CD4-positive, alpha-beta T cell (primary cell): ENCODE data around the gene ASB8. TPM values are rescaled to one million over a fixed set of nuclear protein-coding genes. Genes with fewer than 3 reads are reported as not detected.

Source experiments
- ATAC-seq: fragments of 200-7000 bp; cut with Tn5 transposase; one replicate; pipeline ENCODE4 v1.10.0; 2022; ENCODE audit warnings: mild to moderate bottlenecking; ENCODE audit not compliant: poor library complexity
- CTCF ChIA-PET: fragments of 350-600 bp; sonication (Branson Sonifier 250); formaldehyde crosslinking; loops from one replicate; lab custom pipeline; 2021; ENCODE audit warnings: antibody characterized with exemption, inconsistent platforms; lab: Charles Lee
- POLR2A ChIA-PET: fragments of 350-600 bp; sonication (Branson Sonifier 250); formaldehyde crosslinking; loops from one replicate; lab custom pipeline; 2021; ENCODE audit warnings: antibody characterized with exemption, inconsistent platforms; lab: Charles Lee
- DNase-seq, 14 experiments: peaks; one replicate each; pipeline ENCODE4 v3.0.0-alpha.2; 2013 to 2020; ENCODE audit warnings: mixed read lengths in 2 of 14
- H3K27ac ChIP-seq, 2 donors: one replicate each; pipeline versions ENCODE4 v1.5.1 to v1.7.0; 2013; ENCODE audit warnings: low read length in 2 of 2, low read depth in 1 of 2, mild to moderate bottlenecking in 1 of 2
- H3K27me3 ChIP-seq, 2 experiments: 1 replicate in 1 of 2; 2 replicates in 1 of 2; pipeline versions ENCODE4 v1.6.1 to v1.7.0; 2013; ENCODE audit warnings: low read length in 2 of 2, control low read depth in 1 of 2, mild to moderate bottlenecking in 1 of 2, moderate library complexity in 1 of 2; ENCODE audit not compliant: insufficient read depth in 2 of 2, control insufficient read depth in 1 of 2
- H3K36me3 ChIP-seq: one replicate; pipeline ENCODE4 v1.6.1; 2013; ENCODE audit warnings: low read length, control low read depth; ENCODE audit not compliant: insufficient read depth
- H3K4me1 ChIP-seq: one replicate; pipeline ENCODE4 v1.6.1; 2013; ENCODE audit warnings: low read length, control low read depth; ENCODE audit not compliant: insufficient read depth
- H3K4me3 ChIP-seq: one replicate; pipeline ENCODE4 v1.5.1; 2013; ENCODE audit warnings: mild to moderate bottlenecking, low read length, moderate library complexity
- H3K9me3 ChIP-seq, 2 experiments: 1 replicate in 1 of 2; 2 replicates in 1 of 2; pipeline versions ENCODE4 v1.6.1 to v1.7.0; 2013; ENCODE audit warnings: low read length in 2 of 2, mild to moderate bottlenecking in 2 of 2, control low read depth in 1 of 2, moderate library complexity in 1 of 2; ENCODE audit not compliant: control insufficient read depth in 1 of 2, insufficient read depth in 1 of 2
- H3K27ac Mint-ChIP-seq: one replicate; pipeline ENCODE4 v1.8.0; 2020; ENCODE audit warnings: mixed read lengths
- H3K27me3 Mint-ChIP-seq: one replicate; pipeline ENCODE4 v1.8.0; 2021; ENCODE audit warnings: mixed read lengths
- H3K36me3 Mint-ChIP-seq: one replicate; pipeline ENCODE4 v1.8.0; 2021; ENCODE audit warnings: low read depth, mixed read lengths
- H3K4me1 Mint-ChIP-seq: one replicate; pipeline ENCODE4 v1.8.0; 2021; ENCODE audit warnings: low read depth, mixed read lengths
- H3K4me3 Mint-ChIP-seq: one replicate; pipeline ENCODE4 v1.8.0; 2020; ENCODE audit warnings: mild to moderate bottlenecking, mixed read lengths
- H3K9me3 Mint-ChIP-seq: one replicate; pipeline ENCODE4 v1.8.0; 2020; ENCODE audit warnings: mixed read lengths
- CTCF ChIP-seq: fragments of 200-600 bp; IDR thresholded peaks from one replicate; pipeline ENCODE4 v1.8.0; 2022; ENCODE audit warnings: antibody characterized with exemption, mild to moderate bottlenecking
- intact Hi-C, 2 experiments: fragments of 100-400 bp; cut with DNase I in 1 of 2; cut with micrococcal nuclease in 1 of 2; formaldehyde crosslinking; loops; one replicate each; pipeline versions ENCODE4 v1.15.1 to v1.9.0; 2023 to 2025; cut with DNase I, micrococcal nuclease
- total RNA-seq, 174 experiments: library from RNA in 2 of 174; stranded (reverse) in 2 of 174; gene quantifications; one replicate each; pipeline ENCODE4 v1.2.3 and lab custom pipeline; 2021 to 2026

ASB8 gene
- total RNA-seq, 2 experiments from 2014 or later = 50.9 TPM

GRCh38 chr12:48180857-48181495, 23.7 kb upstream of the ASB8 start:
- peaks cover 2% of the 10 kb centered on the region for H3K4me1 Mint-ChIP-seq
- peaks cover 61% of the 10 kb centered on the region for H3K27me3 Mint-ChIP-seq
- CTCF ChIA-PET = no interaction called here
- Histone ChIP-seq H3K27me3 (peaks cover 14 to 15% of the 10 kb centered on the region in 2 experiments), H3K4me3 (no peak overlapping the region), H3K9me3 (peaks cover 0 to 7% of the 10 kb centered on the region in 2 experiments), H3K36me3 (no peaks in the 10 kb centered on the region), H3K4me1 (peaks cover 25% of the 10 kb centered on the region), H3K27ac (no peak overlapping the region)
- H3K4me3 Mint-ChIP-seq = peak overlapping the region; percentile 75
- POLR2A ChIA-PET = interaction anchor here (1.2 kb wide), 1 partner anchor 24 kb away, joined by 4 read pairs; the partner anchor contains the start of gene ASB8
- H3K9me3 Mint-ChIP-seq = no peaks in the 10 kb centered on the region
- no peak for TF ChIP-seq CTCF
- intact Hi-C loops = loop anchor here in 1 of 2 experiments (5.0 kb wide), 1 partner anchor 171 kb away; the partner anchor contains the start of gene ZNF641
- H3K36me3 Mint-ChIP-seq = peaks cover 4% of the 10 kb centered on the region
- ATAC-seq (no peak), DNase-seq (no peak)
- H3K27ac Mint-ChIP-seq = no peak overlapping the region

- no peaks in the 10 kb centered on the region for H3K9me3 Mint-ChIP-seq
- Histone ChIP-seq H3K4me3 (no peak overlapping the region), H3K4me1 (peaks cover 25% of the 10 kb centered on the region), H3K27ac (no peak overlapping the region), H3K36me3 (no peaks in the 10 kb centered on the region), H3K27me3 (peaks cover 14 to 15% of the 10 kb centered on the region in 2 experiments), H3K9me3 (peaks cover 0 to 7% of the 10 kb centered on the region in 2 experiments)
- POLR2A ChIA-PET = no interaction called here
- H3K27ac Mint-ChIP-seq = no peak overlapping the region
- intact Hi-C loops = loop anchor here in 1 of 2 experiments (5.0 kb wide), 1 partner anchor 172 kb away; the partner anchor contains the start of gene ZNF641
- no peak overlapping the region for H3K4me3 Mint-ChIP-seq
- H3K36me3 Mint-ChIP-seq = peaks cover 4% of the 10 kb centered on the region
- H3K4me1 Mint-ChIP-seq = peaks cover 8% of the 10 kb centered on the region
- CTCF ChIA-PET = interaction anchor here (0.7 kb wide), 1 partner anchor 183 kb away, joined by 3 read pairs; no protein-coding TSS in a partner anchor
- no peak for TF ChIP-seq CTCF
- H3K27me3 Mint-ChIP-seq = peaks cover 61% of the 10 kb centered on the region
- DNase-seq (no peak), ATAC-seq (no peak)
These were observed 23.1 kb upstream of the ASB8 start for GRCh38 chr12:48180424-48180823.

GRCh38 chr12:48179466-48179865, 22.2 kb upstream of the ASB8 start:
- DNase-seq = no peak
- no peak for ATAC-seq
- no peak overlapping the region for H3K27ac ChIP-seq
- H3K4me1 ChIP-seq = peaks cover 21% of the 10 kb centered on the region
- no peaks in the 10 kb centered on the region for H3K36me3 ChIP-seq
- Mint-ChIP-seq H3K36me3 (peaks cover 4% of the 10 kb centered on the region), H3K27me3 (peaks cover 55% of the 10 kb centered on the region), H3K4me3 (peak overlapping the region; percentile 17), H3K9me3 (no peaks in the 10 kb centered on the region), H3K27ac (no peak overlapping the region), H3K4me1 (peaks cover 8% of the 10 kb centered on the region)
- no peak overlapping the region for H3K4me3 ChIP-seq
- intact Hi-C loops = no loop called here
- peaks cover 0 to 5% of the 10 kb centered on the region in 2 experiments for H3K9me3 ChIP-seq
- peaks cover 6 to 7% of the 10 kb centered on the region in 2 experiments for H3K27me3 ChIP-seq
- no peak for TF ChIP-seq CTCF
- POLR2A ChIA-PET = interaction anchor here (0.8 kb wide), 2 partner anchors 20 to 22 kb away, joined by 3 read pairs; partner anchors contain the start of gene ASB8
- CTCF ChIA-PET = interaction anchor here (1.1 to 4.3 kb wide), 2 partner anchors 10 to 14 kb away, joined by 3 to 17 read pairs; no protein-coding TSS in a partner anchor
